ENCODE results near the gene KNSTRN. TPM values are rescaled to one million over a fixed set of nuclear protein-coding genes. Genes with fewer than 3 reads are reported as not detected.

Gene KNSTRN
- total and polyA plus RNA-seq, 2 donors = 7.5 to 25.4 TPM

DNA sequence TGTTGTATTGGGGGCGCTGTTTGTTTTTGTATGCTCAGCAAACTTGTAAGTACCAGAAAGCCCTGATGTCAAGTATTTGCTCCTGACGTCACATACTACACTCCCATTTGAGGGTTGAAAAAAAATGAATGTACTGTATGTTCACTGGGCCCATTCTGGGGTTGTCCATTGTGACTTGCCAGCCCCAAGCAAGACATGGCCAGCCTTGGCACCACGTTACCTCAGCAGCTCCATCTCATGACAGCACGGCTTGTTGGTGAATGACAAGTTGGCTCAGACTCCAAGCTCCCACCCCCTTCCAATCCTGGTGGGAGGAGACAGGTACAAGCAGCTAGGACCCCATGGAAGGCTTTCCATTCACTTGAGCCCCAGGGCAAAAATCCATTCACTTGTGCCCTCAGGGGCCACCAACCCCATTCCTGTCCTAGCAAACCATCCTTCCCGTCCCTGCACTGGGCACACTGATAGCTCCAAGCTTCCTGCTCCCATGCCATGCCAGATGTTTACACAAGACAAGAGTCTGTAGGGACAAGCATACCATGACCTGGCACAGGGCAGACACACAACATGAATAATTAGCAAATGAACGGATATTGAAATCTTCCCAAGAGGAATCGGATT, 30.1 kb upstream of the KNSTRN start:
- no peak overlapping the region for H3K4me3 ChIP-seq (ENCODE audit: low read depth, low read length)
- 87% methylated on average over 7 of the region's 7 CpGs for WGBS
- no peak for DNase-seq (ENCODE audit: extremely low spot score)
- H3K4me1 ChIP-seq (ENCODE audit: insufficient read depth) = no peaks in the 10 kb centered on the region
- no peak overlapping the region for H3K27ac ChIP-seq (ENCODE audit: low read depth)
- H3K36me3 ChIP-seq (ENCODE audit: insufficient read depth) = no peaks in the 10 kb centered on the region

DNA sequence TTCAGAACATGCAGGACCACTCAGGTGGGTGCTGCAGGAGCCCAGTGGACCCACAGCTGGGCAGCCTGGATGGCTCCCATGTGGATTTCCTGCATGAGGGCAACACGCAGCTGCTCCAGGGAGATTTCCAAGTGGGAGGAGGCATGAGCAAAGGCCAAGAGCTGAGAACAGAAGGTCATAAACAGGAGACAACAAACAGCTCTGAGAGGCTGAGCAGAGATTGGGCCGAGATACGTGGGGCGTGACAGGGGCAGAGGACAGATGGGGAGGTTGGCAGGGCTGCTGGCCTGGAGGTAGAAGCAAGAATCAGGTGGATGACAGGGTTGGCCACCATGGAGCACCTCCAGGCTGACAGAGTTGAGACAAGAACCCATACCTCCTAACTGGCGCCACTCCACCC, 28.8 kb upstream of the KNSTRN start:
- Histone ChIP-seq H3K27ac (ENCODE audit: low read depth) (no peak overlapping the region), H3K4me1 (ENCODE audit: insufficient read depth) (no peaks in the 10 kb centered on the region), H3K4me3 (ENCODE audit: low read depth, low read length) (no peak overlapping the region), H3K36me3 (ENCODE audit: insufficient read depth) (no peaks in the 10 kb centered on the region)
- 77% methylated on average over 5 of the region's 5 CpGs for WGBS
- DNase-seq (ENCODE audit: extremely low spot score) = no peak

DNA sequence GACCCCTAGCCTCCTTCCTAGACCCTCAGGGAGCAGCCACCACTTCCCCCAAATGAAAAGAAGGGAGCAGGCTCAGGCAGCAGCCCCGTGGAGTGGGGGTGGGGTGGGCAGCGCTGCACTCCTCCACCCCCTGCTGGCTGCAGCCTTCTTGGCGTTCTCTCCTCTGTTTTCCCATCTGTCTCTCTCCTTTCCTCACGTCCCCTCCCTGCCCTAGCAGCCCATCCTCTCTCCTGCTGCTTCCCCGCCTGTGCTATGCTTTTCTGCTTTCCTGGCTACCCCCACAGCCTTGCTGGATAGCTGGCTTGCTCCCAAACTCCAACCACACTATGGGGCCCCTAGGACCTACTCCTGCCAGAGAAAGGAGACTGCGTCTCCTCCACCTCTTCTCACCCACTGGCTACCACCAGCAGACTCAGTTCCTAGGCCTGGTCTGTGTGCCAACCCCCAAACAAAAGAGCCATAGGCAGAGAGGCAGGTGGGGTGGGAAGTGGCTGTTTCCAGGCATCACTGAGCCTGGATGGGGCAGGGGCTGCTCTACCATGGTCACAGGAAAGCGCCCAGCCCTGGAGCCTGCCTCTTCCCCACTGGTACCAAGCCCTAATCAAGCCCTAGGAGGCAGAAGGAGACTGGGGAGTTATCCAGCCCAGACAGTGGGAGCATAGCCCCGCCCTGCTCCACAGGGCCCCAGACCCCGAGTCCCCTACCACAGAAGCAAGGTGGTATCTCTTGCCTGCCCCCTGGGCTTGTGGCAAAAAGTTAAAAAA, 27.9 kb upstream of the KNSTRN start:
- 36% methylated on average over 9 of the region's 9 CpGs for WGBS
- Histone ChIP-seq H3K4me1 (ENCODE audit: insufficient read depth) (no peaks in the 10 kb centered on the region), H3K36me3 (ENCODE audit: insufficient read depth) (no peaks in the 10 kb centered on the region), H3K27ac (ENCODE audit: low read depth) (no peak overlapping the region), H3K4me3 (ENCODE audit: low read depth, low read length) (no peak overlapping the region)
- DNase-seq (ENCODE audit: extremely low spot score) = no peak

DNA sequence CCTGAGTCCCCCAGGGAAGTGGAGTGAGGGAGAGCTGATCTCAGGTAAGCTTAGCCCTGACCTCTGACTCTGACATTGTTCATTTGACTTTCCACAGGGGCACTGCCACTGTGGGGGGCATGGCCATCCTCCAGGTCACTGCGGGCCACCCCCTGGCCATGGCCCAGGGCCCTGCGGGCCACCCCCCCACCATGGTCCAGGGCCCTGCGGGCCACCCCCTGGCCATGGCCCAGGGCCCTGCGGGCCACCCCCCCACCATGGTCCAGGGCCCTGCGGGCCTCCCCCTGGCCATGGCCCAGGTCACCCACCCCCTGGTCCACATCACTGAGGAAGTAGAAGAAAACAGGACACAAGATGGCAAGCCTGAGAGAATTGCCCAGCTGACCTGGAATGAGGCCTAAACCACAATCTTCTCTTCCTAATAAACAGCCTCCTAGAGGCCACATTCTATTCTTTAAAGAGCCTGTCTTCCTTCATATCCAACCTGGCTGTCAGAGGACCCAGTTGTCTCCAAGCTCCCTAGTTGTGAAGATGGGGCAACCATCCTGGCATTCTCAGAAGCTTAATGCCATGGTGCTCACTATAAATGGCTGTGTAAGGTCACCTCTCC, 26.4 kb upstream of the KNSTRN start:
- no peak for DNase-seq (ENCODE audit: extremely low spot score)
- Histone ChIP-seq H3K36me3 (ENCODE audit: insufficient read depth) (no peaks in the 10 kb centered on the region), H3K27ac (ENCODE audit: low read depth) (no peak overlapping the region), H3K4me1 (ENCODE audit: insufficient read depth) (no peaks in the 10 kb centered on the region), H3K4me3 (ENCODE audit: low read depth, low read length) (no peak overlapping the region)
- 89% methylated on average over 5 of the region's 5 CpGs for WGBS

DNA sequence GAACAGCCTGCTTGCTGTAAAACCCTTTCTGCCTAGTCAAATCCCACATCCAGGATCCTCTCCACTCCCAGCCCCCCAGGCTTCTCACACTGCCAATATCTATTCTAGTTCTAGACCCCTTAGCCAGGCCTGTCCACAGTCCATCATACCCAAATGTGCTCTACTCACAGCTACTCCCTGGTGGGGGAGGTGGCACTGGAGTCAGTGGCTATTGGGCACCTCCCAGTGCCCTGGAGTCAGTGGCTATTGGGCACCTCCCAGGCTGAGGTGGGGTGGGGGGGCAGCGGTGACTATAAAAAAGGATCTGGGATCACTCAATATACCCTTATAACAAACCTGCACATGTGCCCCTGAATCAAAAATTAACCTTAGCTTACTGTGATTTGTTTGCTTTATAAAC, 25.3 kb upstream of the KNSTRN start:
- H3K36me3 ChIP-seq (ENCODE audit: insufficient read depth) = no peaks in the 10 kb centered on the region
- H3K27ac ChIP-seq (ENCODE audit: low read depth) = no peak overlapping the region
- DNase-seq (ENCODE audit: extremely low spot score) = no peak
- H3K4me3 ChIP-seq (ENCODE audit: low read depth, low read length) = no peak overlapping the region
- WGBS = 76% methylated on average over 1 of the region's 1 CpG
- no peaks in the 10 kb centered on the region for H3K4me1 ChIP-seq (ENCODE audit: insufficient read depth)

DNA sequence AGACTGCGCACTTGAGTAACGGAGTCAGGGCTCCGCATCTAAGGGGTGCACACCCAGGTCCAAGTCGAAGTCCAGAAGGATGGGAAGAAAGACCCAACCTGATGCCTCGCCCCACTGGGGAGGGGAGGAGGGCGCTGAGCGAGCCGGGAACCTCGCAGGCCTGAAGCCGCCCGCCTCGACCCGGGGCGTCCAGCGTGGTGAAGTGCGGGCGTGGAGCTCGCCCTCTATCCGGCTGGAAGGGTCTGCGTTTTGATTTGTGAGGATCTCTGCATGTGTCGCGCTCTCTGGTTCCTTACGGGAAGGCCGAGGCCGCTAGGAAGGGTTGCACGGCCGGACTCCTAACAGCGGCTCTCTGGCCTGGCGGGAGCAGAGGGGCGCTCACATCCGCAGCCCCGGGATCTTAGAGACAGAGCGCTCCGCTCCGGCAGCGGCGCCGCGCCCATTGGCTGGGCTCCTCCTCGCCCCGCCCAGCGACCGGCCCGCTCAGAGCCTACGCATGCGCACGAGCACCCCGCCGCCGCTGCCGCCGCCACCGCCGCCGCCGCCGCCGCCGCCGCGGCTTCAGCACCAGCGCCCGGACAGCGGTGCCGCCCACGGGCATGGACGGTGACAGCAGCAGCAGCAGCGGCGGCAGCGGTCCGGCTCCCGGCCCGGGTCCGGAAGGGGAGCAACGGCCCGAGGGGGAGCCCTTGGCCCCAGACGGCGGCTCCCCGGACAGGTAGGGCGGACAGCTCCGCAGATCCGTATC, 24.6 kb upstream of the KNSTRN start, which contains the start of gene DISP2:
DISP2 (plus strand) TSS at position 497 of the 748 bp plus-strand sequence; CDS start at position 600, 103 bp downstream.
- Histone ChIP-seq H3K27ac (ENCODE audit: low read depth) (no peak within 1 kb of the TSS), H3K4me3 (ENCODE audit: low read depth, low read length) (peak within 1 kb of the TSS; percentile 52), H3K4me1 (ENCODE audit: insufficient read depth) (no peaks in the 10 kb centered on the region), H3K36me3 (ENCODE audit: insufficient read depth) (no peaks in the 10 kb centered on the region)
- DNase-seq (ENCODE audit: extremely low spot score) = no peak
- WGBS = 3% methylated on average over 82 of the region's 82 CpGs

DNA sequence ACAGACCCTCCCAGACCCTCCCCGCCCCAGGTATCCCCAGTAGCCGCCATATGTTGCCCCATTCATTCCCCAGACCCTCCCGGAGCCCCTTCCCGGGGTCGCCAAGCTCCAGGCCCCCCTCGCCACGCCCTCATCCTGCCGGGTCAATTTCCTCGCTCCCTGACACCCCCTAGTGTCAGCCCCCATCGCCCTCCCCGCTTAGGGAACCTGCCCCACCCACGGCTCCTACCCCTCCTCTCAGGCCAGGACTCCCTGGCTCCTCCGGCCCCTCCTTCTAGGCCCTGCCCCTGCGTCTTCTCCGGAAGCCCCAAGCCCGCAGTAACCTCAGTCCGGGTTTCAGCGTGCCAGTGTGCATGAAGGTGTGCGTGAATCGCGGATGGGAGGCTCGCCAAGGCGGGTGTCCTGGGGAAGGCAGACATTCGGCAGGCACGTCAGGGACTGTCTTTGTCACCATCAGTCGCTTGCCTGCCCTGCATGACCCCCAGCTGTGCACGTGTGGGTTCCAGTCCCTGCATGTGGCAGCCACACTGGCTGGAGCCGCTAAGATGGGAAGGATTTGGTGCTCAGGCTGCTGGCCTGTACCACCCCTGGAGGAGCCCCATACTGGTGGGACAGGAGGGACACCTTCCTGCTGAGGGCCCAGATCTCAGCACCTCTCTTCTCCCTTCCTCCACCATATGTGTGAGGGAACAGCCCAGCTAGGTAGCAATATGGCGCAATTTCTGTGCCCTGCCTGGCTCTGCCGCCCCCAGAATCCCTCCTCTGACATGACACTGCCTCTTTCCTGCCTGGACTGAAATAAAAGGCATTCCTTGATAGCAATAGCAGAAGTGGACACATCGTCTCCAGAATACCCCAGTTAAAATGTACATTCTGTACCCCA, 23.8 kb upstream of the KNSTRN start:
- Histone ChIP-seq H3K4me1 (ENCODE audit: insufficient read depth) (no peaks in the 10 kb centered on the region), H3K4me3 (ENCODE audit: low read depth, low read length) (peak overlapping the region; percentile 52), H3K27ac (ENCODE audit: low read depth) (no peak overlapping the region), H3K36me3 (ENCODE audit: insufficient read depth) (no peaks in the 10 kb centered on the region)
- DNase-seq (ENCODE audit: extremely low spot score) = no peak
- WGBS = 11% methylated on average over 31 of the region's 31 CpGs

DNA sequence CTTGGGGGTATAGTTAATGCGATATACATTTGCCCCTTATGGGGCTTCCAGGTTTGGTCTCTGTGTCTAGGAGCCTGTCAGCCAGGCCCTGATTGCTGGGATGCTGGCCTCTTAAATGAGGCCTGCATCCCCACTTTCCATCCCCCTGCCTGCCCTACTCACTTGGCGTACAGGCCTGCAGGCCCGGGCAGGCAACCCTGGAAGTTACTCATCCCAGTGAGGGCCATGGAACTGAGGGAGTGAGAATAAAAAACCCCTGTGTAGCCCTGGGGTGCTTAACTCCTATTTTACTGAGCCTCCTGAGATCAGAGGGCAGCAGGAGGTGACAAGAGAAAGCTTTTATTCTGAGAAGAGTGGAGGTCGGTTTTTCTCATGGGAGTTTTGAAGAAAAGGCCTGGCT, 22.5 kb upstream of the KNSTRN start:
- H3K27ac ChIP-seq (ENCODE audit: low read depth) = no peak overlapping the region
- DNase-seq (ENCODE audit: extremely low spot score) = no peak
- WGBS = 91% methylated on average over 4 of the region's 4 CpGs
- H3K36me3 ChIP-seq (ENCODE audit: insufficient read depth) = no peaks in the 10 kb centered on the region
- no peak overlapping the region for H3K4me3 ChIP-seq (ENCODE audit: low read depth, low read length)
- H3K4me1 ChIP-seq (ENCODE audit: insufficient read depth) = no peaks in the 10 kb centered on the region

DNA sequence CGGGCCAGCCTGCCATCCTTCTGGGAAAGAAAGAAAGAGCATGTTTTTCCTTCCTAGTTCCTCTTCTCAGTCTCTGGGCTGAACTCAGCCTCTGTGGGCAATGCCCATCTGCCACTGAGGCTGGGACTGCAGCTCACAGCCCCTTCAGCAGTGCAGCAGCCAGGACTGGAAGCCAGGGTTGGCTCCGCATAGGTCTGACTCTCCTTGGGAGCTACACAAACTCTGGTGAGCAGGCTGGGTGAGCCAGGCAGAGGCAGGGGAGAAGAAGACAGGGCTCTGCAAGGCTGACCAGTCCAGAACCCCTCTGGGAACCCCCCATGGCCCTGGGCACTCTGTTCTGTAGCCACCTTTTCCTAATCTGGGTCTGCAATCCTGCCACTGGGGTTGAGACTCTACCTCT, 20.9 kb upstream of the KNSTRN start:
- Histone ChIP-seq H3K36me3 (ENCODE audit: insufficient read depth) (no peaks in the 10 kb centered on the region), H3K4me3 (ENCODE audit: low read depth, low read length) (no peak overlapping the region), H3K4me1 (ENCODE audit: insufficient read depth) (no peaks in the 10 kb centered on the region), H3K27ac (ENCODE audit: low read depth) (no peak overlapping the region)
- 82% methylated on average over 2 of the region's 2 CpGs for WGBS
- no peak for DNase-seq (ENCODE audit: extremely low spot score)

DNA sequence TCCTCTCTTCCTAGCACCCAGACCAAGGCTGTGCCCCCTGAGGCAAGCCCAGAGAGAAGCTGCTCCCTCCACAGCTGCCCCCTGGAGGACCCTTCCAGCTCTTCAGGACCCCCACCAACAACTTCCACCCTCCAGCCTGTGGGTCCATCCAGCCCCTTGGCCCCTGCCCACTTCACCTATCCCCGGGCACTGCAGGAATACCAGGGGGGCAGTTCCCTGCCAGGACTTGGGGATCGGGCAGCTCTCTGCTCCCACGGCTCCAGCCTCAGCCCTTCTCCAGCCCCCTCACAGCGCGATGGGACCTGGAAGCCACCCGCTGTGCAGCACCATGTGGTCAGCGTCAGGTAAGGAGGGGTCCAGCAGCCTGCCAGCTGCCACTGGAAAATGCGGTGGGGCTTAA, 18.9 kb upstream of the KNSTRN start:
- no peak for DNase-seq (ENCODE audit: extremely low spot score)
- no peak overlapping the region for H3K27ac ChIP-seq (ENCODE audit: low read depth)
- no peaks in the 10 kb centered on the region for H3K4me1 ChIP-seq (ENCODE audit: insufficient read depth)
- 69% methylated on average over 8 of the region's 8 CpGs for WGBS
- no peak overlapping the region for H3K4me3 ChIP-seq (ENCODE audit: low read depth, low read length)
- H3K36me3 ChIP-seq (ENCODE audit: insufficient read depth) = no peaks in the 10 kb centered on the region

DNA sequence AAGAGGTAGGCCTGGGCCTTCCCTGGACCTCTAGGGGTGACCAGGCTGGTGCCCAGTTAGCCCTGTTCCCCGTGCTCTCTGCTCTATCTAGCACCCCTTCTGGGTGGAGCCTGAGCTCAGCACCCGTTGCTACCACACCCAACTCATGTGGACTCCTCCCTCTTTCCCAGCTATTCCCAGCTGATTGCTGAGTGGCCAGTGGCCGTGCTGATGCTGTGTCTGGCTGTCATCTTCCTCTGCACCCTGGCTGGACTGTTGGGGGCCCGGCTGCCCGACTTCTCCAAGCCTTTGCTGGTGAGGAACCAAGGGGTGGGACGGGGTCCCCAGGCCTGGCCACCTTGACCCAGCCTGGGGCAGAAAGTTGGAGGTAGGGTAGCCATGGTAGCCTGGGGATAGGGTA, 18.3 kb upstream of the KNSTRN start:
- Histone ChIP-seq H3K4me1 (ENCODE audit: insufficient read depth) (no peaks in the 10 kb centered on the region), H3K4me3 (ENCODE audit: low read depth, low read length) (no peak overlapping the region), H3K27ac (ENCODE audit: low read depth) (no peak overlapping the region), H3K36me3 (ENCODE audit: insufficient read depth) (no peaks in the 10 kb centered on the region)
- WGBS = 66% methylated on average over 6 of the region's 6 CpGs
- no peak for DNase-seq (ENCODE audit: extremely low spot score)

DNA sequence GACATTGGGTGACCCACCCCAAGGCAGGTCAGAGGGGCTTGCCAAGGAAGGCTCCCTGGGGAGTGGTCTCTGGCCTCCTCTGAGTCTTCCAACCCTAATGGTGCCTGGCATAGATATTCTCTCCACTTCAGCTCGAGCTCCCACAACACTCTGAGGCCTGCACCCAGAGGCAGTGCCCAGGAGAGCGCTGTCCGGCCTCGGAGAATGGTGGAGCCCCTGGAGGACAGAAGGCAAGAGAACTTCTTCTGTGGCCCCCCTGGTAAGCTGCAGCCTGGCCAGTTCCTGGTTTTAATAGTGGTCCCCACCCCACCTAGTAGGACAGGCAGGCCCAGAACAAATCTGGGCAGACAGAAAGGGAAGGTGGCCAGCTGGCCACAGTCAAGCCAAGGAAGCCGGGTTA, 17.5 kb upstream of the KNSTRN start:
- Histone ChIP-seq H3K4me1 (ENCODE audit: insufficient read depth) (no peaks in the 10 kb centered on the region), H3K4me3 (ENCODE audit: low read depth, low read length) (no peak overlapping the region), H3K36me3 (ENCODE audit: insufficient read depth) (no peaks in the 10 kb centered on the region), H3K27ac (ENCODE audit: low read depth) (no peak overlapping the region)
- no peak for DNase-seq (ENCODE audit: extremely low spot score)
- 88% methylated on average over 5 of the region's 5 CpGs for WGBS

Data from urinary bladder (tissue), 4 donors.